ENCODE results near the gene VPS11. TPM values are rescaled to one million over a fixed set of nuclear protein-coding genes. Genes with fewer than 3 reads are reported as not detected.

Gene VPS11
- total and polyA plus RNA-seq, 10 of the 15 experiments (the other 5 are each of a cell fraction or from before 2014, with no cell fraction given): 15.8 to 26.4 (median 24.5) TPM

DNA sequence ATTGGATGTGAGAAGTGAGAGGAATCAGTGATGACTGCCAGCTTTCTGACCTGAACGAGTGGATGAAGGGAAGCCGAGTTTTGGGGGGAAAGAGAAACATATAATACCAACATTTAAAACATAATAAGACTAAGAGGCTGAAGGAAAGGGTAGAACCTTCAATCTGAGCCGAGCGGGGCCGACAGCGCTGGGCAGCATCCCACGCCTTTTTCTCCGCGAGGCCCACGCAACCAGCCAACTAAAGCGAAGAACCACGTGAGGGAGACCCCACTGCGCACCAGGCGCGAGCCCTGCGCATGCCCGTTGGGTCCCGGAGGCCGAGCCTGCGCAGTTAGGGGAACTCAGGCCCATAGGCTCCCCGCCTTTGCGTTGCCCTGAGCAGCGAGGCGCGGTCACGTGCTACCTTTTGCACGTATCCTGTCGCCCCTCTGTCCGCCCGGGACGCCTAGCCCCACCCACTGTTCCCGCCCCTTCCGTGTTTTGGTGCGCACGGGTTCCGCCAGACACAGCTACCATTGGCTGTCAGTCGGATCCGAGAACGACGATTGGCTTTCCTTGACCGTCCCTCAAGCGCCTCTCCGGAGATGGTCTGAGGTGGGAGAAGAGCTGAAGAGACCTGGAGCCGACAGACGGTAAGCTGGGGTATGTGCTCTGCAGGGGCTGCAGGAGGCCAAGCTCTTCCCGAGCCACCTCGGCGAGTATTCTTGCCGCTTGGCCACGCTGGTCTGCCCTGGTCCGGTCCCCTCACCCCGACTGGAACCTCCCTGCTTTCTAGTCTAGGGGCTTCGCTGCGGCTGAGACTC is 53.6 kb downstream of the VPS11 start, which contains the start of gene HINFP (continued):
- TF ChIP-seq, protein P1, sequence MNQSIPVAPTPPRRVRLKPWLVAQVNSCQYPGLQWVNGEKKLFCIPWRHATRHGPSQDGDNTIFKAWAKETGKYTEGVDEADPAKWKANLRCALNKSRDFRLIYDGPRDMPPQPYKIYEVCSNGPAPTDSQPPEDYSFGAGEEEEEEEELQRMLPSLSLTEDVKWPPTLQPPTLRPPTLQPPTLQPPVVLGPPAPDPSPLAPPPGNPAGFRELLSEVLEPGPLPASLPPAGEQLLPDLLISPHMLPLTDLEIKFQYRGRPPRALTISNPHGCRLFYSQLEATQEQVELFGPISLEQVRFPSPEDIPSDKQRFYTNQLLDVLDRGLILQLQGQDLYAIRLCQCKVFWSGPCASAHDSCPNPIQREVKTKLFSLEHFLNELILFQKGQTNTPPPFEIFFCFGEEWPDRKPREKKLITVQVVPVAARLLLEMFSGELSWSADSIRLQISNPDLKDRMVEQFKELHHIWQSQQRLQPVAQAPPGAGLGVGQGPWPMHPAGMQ (IDR thresholded peaks at IDR 0.05; ENCODE audit: borderline replicate concordance): no peak
- TF ChIP-seq MYC (IDR thresholded peaks at IDR 0.05; ENCODE audit: insufficient read depth, insufficient read length, insufficient replicate concordance, low read length, severe bottlenecking): no peak
- TF ChIP-seq SIN3A (IDR thresholded peaks at IDR 0.05; ENCODE audit: low read depth, low read length): peak; percentile 77
- TF ChIP-seq, protein P2, sequence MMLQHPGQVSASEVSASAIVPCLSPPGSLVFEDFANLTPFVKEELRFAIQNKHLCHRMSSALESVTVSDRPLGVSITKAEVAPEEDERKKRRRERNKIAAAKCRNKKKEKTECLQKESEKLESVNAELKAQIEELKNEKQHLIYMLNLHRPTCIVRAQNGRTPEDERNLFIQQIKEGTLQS (IDR thresholded peaks at IDR 0.05; ENCODE audit: borderline replicate concordance, extremely low read depth, low read depth, low read length): peak; percentile 91
- TF ChIP-seq ETV6 (conservative IDR thresholded peaks at IDR 0.05 in 1 of 2, IDR thresholded peaks at IDR 0.05 in 1 of 2; ENCODE audit: borderline replicate concordance in 1 of 2, low read depth in 1 of 2): no peak
- TF ChIP-seq JUNB (IDR thresholded peaks at IDR 0.05): no peak
- TF ChIP-seq, protein P3, sequence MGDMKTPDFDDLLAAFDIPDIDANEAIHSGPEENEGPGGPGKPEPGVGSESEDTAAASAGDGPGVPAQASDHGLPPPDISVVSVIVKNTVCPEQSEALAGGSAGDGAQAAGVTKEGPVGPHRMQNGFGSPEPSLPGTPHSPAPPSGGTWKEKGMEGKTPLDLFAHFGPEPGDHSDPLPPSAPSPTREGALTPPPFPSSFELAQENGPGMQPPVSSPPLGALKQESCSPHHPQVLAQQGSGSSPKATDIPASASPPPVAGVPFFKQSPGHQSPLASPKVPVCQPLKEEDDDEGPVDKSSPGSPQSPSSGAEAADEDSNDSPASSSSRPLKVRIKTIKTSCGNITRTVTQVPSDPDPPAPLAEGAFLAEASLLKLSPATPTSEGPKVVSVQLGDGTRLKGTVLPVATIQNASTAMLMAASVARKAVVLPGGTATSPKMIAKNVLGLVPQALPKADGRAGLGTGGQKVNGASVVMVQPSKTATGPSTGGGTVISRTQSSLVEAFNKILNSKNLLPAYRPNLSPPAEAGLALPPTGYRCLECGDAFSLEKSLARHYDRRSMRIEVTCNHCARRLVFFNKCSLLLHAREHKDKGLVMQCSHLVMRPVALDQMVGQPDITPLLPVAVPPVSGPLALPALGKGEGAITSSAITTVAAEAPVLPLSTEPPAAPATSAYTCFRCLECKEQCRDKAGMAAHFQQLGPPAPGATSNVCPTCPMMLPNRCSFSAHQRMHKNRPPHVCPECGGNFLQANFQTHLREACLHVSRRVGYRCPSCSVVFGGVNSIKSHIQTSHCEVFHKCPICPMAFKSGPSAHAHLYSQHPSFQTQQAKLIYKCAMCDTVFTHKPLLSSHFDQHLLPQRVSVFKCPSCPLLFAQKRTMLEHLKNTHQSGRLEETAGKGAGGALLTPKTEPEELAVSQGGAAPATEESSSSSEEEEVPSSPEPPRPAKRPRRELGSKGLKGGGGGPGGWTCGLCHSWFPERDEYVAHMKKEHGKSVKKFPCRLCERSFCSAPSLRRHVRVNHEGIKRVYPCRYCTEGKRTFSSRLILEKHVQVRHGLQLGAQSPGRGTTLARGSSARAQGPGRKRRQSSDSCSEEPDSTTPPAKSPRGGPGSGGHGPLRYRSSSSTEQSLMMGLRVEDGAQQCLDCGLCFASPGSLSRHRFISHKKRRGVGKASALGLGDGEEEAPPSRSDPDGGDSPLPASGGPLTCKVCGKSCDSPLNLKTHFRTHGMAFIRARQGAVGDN (IDR thresholded peaks at IDR 0.05): peak; percentile 93
- no peak; the same call in 1 of the 2 replicates for TF ChIP-seq CREB1 (IDR thresholded peaks at IDR 0.05; ENCODE audit: low read depth)
- TF ChIP-seq POLR2A (IDR thresholded peaks at IDR 0.05; ENCODE audit: low read depth, low read length): peak; percentile 83
- TF ChIP-seq, protein P4, sequence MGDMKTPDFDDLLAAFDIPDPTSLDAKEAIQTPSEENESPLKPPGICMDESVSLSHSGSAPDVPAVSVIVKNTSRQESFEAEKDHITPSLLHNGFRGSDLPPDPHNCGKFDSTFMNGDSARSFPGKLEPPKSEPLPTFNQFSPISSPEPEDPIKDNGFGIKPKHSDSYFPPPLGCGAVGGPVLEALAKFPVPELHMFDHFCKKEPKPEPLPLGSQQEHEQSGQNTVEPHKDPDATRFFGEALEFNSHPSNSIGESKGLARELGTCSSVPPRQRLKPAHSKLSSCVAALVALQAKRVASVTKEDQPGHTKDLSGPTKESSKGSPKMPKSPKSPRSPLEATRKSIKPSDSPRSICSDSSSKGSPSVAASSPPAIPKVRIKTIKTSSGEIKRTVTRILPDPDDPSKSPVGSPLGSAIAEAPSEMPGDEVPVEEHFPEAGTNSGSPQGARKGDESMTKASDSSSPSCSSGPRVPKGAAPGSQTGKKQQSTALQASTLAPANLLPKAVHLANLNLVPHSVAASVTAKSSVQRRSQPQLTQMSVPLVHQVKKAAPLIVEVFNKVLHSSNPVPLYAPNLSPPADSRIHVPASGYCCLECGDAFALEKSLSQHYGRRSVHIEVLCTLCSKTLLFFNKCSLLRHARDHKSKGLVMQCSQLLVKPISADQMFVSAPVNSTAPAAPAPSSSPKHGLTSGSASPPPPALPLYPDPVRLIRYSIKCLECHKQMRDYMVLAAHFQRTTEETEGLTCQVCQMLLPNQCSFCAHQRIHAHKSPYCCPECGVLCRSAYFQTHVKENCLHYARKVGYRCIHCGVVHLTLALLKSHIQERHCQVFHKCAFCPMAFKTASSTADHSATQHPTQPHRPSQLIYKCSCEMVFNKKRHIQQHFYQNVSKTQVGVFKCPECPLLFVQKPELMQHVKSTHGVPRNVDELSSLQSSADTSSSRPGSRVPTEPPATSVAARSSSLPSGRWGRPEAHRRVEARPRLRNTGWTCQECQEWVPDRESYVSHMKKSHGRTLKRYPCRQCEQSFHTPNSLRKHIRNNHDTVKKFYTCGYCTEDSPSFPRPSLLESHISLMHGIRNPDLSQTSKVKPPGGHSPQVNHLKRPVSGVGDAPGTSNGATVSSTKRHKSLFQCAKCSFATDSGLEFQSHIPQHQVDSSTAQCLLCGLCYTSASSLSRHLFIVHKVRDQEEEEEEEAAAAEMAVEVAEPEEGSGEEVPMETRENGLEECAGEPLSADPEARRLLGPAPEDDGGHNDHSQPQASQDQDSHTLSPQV (IDR thresholded peaks at IDR 0.05): no peak
- TF ChIP-seq NR2C2 (IDR thresholded peaks at IDR 0.05; ENCODE audit: borderline replicate concordance, control insufficient read depth, insufficient read length, low read depth): no peak
- no peak for TF ChIP-seq MYB (IDR thresholded peaks at IDR 0.05; ENCODE audit: borderline replicate concordance, low read depth, low read length)
- no peak for TF ChIP-seq GATAD2B (conservative IDR thresholded peaks at IDR 0.05; ENCODE audit: low read depth)

Measured in GM12878 (cell line).